Right lobe of liver (tissue), 6 donors: Measurements from ENCODE around the gene KCNIP3. TPM values are rescaled to one million over a fixed set of nuclear protein-coding genes. Genes with fewer than 3 reads are reported as not detected.
"Not testable (repeated sequence)": the region's sequence is repeated elsewhere in the genome, so short reads cannot be mapped to it uniquely, and the experiment has no call there.

Experiments used
- ATAC-seq, 4 donors: fragments of 200-7000 bp; cut with Tn5 transposase; one replicate each; pipeline ENCODE4 v1.9.1; 2020; ENCODE audit warnings: mild to moderate bottlenecking in 4 of 4, moderate library complexity in 4 of 4
- DNase-seq, 3 donors: peaks; one replicate each; pipeline ENCODE4 v3.0.0-alpha.2; 2020
- H3K27ac ChIP-seq, 3 donors: fragments of 200-600 bp; one replicate each; pipeline ENCODE4 v1.8.0; 2022
- H3K27me3 ChIP-seq, 2 donors: fragments of 200-600 bp; one replicate each; pipeline ENCODE4 v1.8.0; 2022
- H3K36me3 ChIP-seq, 4 donors: fragments of 200-600 bp; sonication (generic) in 1 of 4; one replicate each; pipeline versions ENCODE4 v1.5.1 to v1.8.0; 2017 to 2022; ENCODE audit warnings: control low read depth in 1 of 4
- H3K4me1 ChIP-seq, 4 donors: fragments of 200-600 bp; sonication (generic) in 1 of 4; one replicate each; pipeline versions ENCODE4 v1.5.1 to v1.8.0; 2017 to 2022; ENCODE audit warnings: control low read depth in 1 of 4
- H3K4me3 ChIP-seq, 3 donors: fragments of 200-600 bp; one replicate each; pipeline ENCODE4 v1.8.0; 2022
- H3K9me3 ChIP-seq, 4 donors: fragments of 200-600 bp; sonication (generic) in 1 of 4; one replicate each; pipeline versions ENCODE4 v1.5.1 to v1.8.0; 2017 to 2022; ENCODE audit warnings: control low read depth in 1 of 4
- POLR2A ChIP-seq: fragments of 450-650 bp; IDR thresholded peaks from one replicate; pipeline ENCODE4 v1.6.1; 2017; ENCODE audit warnings: antibody characterized with exemption, mild to moderate bottlenecking
- WGBS: methylation state at CpG from one replicate; pipeline ENCODE4 v1.1.6; 2018; ENCODE audit warnings: low coverage, low lambda C conversion rate; ENCODE audit not compliant: insufficient coverage; ENCODE audit errors: missing lambda C conversion rate; 5-methylcytosine and 5-hydroxymethylcytosine counted together
- intact Hi-C, 2 donors: fragments of 100-400 bp; cut with DNase I; formaldehyde crosslinking; loops; one replicate each; pipeline versions ENCODE4 v1.11.2 to v1.14.1; 2022
- total RNA-seq, 6 experiments: library from RNA; depleted of rRNA in 2 of 6; stranded (reverse); fragments of >200 nt in 2 of 6; fragmentation: NEBNext Ultra II Directional in 3 of 6; extraction: Animal tissue kit (Norgen Biotek cat#: 25700) in 3 of 6; gene quantifications; one replicate each; pipeline versions ENCODE4 v1.1.0 to v1.2.4, GENCODE V29; 2016 to 2023
- TF ChIP-seq, protein P1 (sequence below), 4 donors: fragments of 200-600 bp in 3 of 4; fragments of 450-650 bp in 1 of 4; IDR thresholded peaks; one replicate each; pipeline versions ENCODE4 v1.5.1 to v1.8.0; 2016 to 2022; ENCODE audit warnings: antibody characterized with exemption in 4 of 4, mild to moderate bottlenecking in 2 of 4
- donor health status: DM: no; HTN: yes; CAD: no.
- donor health status: DM: no; HTN: no; CAD: no.
- donor health status: DM: no; HTN: no; CAD: no.
- donor health status: DM: no; HTN: yes; CAD: no.
- donor health status: DM: no; HTN: yes; CAD: no.

Gene KCNIP3
- total RNA-seq, 6 experiments from 2014 or later, result 0.46 to 3.3 (median 1.2) TPM

DNA sequence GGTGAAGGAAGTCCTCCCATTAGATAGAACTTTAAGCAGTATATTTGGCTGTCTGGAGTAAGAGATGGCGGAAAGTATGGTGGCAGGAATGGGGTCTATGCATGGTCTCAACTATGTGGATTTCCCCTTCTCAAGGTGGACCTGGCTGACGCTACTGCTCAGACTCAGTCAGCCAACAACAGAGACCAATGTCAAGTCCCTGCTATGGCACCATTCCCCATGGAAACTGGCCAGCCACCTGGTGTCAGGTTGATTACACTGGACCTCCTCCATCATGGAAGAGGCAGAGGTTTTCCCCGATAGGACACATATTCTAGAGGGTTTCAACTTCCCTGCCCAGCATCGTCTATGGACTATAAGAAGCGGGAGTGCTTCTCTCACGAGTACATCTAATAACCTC is 96.8 kb downstream of the KCNIP3 start:
- 67% methylated on average over 4 of the region's 6 CpGs for WGBS
- intact Hi-C loops, result no loop called here

DNA sequence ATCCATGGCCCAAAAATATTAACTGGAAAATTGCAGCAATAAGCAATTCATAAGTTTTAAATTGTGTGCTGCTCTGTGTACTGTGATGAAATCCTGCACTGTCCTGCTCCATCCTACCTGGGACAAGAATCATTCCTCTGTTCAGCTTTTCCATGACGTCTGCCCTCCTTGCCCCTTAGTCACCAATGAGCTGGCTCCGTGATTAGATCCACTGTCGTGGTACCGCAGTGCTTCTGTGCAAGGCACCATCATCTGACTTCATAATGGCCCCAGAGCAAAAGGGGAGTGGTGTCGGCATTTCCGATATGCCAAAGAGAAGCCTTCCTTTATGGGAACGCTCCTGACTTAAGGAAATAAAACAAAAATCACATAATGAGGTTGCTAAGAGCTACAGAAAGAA is 101.9 kb downstream of the KCNIP3 start:
- H3K36me3 ChIP-seq, result no peaks in the 10 kb centered on the region
- intact Hi-C loops, result no loop called here

More for the DNA sequence above, 96.8 kb downstream of the KCNIP3 start:
- DNase-seq, result peak in 2 of 3 donors; percentile 69 to 81
- H3K27me3 ChIP-seq, result no peaks in the 10 kb centered on the region
- TF ChIP-seq POLR2A, result no peak
- TF ChIP-seq, protein P1, sequence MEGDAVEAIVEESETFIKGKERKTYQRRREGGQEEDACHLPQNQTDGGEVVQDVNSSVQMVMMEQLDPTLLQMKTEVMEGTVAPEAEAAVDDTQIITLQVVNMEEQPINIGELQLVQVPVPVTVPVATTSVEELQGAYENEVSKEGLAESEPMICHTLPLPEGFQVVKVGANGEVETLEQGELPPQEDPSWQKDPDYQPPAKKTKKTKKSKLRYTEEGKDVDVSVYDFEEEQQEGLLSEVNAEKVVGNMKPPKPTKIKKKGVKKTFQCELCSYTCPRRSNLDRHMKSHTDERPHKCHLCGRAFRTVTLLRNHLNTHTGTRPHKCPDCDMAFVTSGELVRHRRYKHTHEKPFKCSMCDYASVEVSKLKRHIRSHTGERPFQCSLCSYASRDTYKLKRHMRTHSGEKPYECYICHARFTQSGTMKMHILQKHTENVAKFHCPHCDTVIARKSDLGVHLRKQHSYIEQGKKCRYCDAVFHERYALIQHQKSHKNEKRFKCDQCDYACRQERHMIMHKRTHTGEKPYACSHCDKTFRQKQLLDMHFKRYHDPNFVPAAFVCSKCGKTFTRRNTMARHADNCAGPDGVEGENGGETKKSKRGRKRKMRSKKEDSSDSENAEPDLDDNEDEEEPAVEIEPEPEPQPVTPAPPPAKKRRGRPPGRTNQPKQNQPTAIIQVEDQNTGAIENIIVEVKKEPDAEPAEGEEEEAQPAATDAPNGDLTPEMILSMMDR (IDR thresholded peaks at IDR 0.05), result no peak
- peak overlapping the region in 1 of 3 donors; percentile 89 for H3K27ac ChIP-seq
- peaks cover 0 to 49% (median 20%) of the 10 kb centered on the region in 4 donors for H3K4me1 ChIP-seq
- H3K36me3 ChIP-seq, result no peaks in the 10 kb centered on the region
- no peak overlapping the region for H3K4me3 ChIP-seq
- no peak for ATAC-seq
- H3K9me3 ChIP-seq, result no peaks in the 10 kb centered on the region

DNA sequence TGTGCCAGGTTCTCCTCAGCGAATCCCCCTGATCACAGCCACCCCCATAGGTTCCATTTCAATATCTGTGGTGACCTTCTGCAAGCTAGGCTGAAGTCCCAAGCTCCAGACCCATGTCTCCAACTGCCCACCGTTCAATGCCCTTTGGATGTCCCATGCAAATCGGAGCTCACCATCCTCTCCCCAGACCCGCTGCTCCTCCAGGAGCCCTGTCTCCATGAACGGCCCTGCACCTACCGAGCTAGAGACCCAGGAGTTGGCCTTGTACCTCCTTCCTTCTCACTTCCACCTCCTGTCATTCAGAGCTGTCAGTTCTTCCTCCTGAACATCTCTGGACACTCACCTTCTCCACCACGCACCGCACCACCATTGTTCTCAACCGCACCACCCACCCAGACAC is 104.3 kb downstream of the KCNIP3 start:
- 65% methylated on average over 9 of the region's 9 CpGs for WGBS
- no peaks in the 10 kb centered on the region for H3K9me3 ChIP-seq
- H3K4me1 ChIP-seq, result peaks cover 0 to 22% (median 9%) of the 10 kb centered on the region in 4 donors
- no peak overlapping the region for H3K27ac ChIP-seq
- no peaks in the 10 kb centered on the region for H3K36me3 ChIP-seq
- TF ChIP-seq, protein P1 (IDR thresholded peaks at IDR 0.05), result no peak
- no peak for TF ChIP-seq POLR2A
- no peak for ATAC-seq
- peak overlapping the region; percentile 72 to 94 (median 92) for H3K4me3 ChIP-seq
- intact Hi-C loops, result no loop called here
- no peaks in the 10 kb centered on the region for H3K27me3 ChIP-seq
- DNase-seq, result no peak

More for the DNA sequence above, 101.9 kb downstream of the KCNIP3 start:
- WGBS, result 98% methylated on average over 7 of the region's 7 CpGs
- TF ChIP-seq, protein P1 (IDR thresholded peaks at IDR 0.05), result no peak
- TF ChIP-seq POLR2A, result no peak
- Histone ChIP-seq H3K27me3 (no peaks in the 10 kb centered on the region), H3K4me3 (no peak overlapping the region), H3K9me3 (no peaks in the 10 kb centered on the region), H3K4me1 (peaks cover 0 to 17% (median 7%) of the 10 kb centered on the region in 4 donors), H3K27ac (no peak overlapping the region)
- ATAC-seq (no peak), DNase-seq (no peak)

DNA sequence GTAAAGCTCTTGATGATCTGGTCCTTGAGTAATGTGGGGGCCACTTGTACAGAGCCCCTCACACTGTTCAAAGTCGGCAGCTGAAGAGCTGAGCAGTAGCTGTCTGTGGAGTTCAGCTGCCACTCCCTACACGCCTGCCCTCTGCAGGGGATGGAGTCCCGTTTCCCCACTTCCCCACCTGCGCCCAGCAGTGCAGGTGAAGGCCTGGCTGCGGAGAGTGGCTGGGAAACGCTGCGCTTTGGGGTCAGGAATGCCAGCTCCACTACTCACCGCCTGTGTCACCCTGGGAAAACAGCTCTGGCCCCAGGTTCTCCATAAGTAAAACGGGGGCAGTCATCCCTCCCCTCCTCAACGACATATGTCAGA is 104.8 kb downstream of the KCNIP3 start:
- DNase-seq (peak in 1 of 3 donors; percentile 45), ATAC-seq (peak; percentile 46 to 57 (median 50))
- peaks cover 0 to 22% (median 9%) of the 10 kb centered on the region in 4 donors for H3K4me1 ChIP-seq
- H3K36me3 ChIP-seq, H3K9me3 ChIP-seq, intact Hi-C loops, H3K27me3 ChIP-seq: not testable (repeated sequence)
- H3K4me3 ChIP-seq, result peak overlapping the region; percentile 72 to 94 (median 92)
- H3K27ac ChIP-seq, result peak overlapping the region; percentile 79 to 86 (median 85)
- WGBS, result 0% methylated on average over 5 of the region's 10 CpGs

DNA sequence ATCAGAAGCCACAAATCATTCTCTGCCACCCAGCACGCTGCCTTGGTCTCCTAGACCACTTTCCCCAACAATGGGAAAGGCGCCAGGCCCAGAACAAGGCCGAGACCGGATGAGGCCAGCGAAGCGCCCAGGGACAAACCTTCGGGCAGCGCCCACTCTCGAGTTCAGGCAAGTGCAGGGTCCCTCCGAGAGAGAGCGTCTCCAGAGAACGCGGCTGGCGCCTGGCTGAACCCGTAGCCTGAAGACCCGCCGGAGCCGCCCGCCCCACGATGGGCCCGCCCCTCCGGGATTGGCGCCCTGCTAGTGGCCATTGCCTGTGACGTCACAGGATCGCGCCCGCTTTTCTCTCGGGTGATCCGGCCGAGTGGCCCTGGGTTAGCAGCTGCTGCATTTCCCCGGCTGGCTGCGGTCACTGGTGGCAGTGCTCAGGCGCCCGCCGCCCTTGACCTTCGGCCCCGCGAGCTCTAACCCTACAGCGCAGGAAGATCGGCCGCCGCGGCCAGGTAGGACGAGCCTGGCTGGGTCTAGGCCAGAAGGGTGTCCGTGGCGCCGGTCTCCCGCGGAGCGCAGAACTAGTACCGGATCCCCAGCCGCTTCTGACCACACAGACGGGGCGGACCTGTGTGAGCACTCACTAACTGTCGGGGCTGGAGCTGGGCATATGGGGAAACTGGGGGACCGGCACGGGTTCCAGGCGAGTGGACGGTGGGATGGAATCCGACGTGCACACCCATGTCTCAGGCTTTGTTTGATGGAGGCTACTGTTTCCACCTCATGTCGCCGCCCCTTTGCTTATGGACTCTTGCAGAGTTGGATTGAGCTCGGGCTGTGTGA is 105.4 kb downstream of the KCNIP3 start, which contains the start of gene FAHD2A:
FAHD2A (plus strand) TSS at position 339 of the 834 bp plus-strand sequence. CDS start 2,851 bp downstream, outside the sequence.
- DNase-seq, result peak; percentile 99
- intact Hi-C loops, result no loop called here
- 0% methylated on average over 1 of the region's 64 CpGs for WGBS
- Histone ChIP-seq H3K27ac (peak within 1 kb of the TSS; percentile 79 to 86 (median 85)), H3K4me3 (peak within 1 kb of the TSS; percentile 72 to 94 (median 92)), H3K36me3 (peaks cover 0 to 6% (median 0%) of the 10 kb centered on the region in 4 donors), H3K27me3 (no peaks in the 10 kb centered on the region), H3K9me3 (no peaks in the 10 kb centered on the region), H3K4me1 (peaks cover 0 to 22% (median 9%) of the 10 kb centered on the region in 4 donors)
- TF ChIP-seq POLR2A, result peak; percentile 83
- TF ChIP-seq, protein P1 (IDR thresholded peaks at IDR 0.05), result no peak
- ATAC-seq, result peak; percentile 94 to 96 (median 95)
